ENCODE results near the gene NYNRIN. TPM values are rescaled to one million over a fixed set of nuclear protein-coding genes. Genes with fewer than 3 reads are reported as not detected.

NYNRIN gene
- total RNA-seq, 1 donor from 2014 or later: 15.5 TPM

DNA sequence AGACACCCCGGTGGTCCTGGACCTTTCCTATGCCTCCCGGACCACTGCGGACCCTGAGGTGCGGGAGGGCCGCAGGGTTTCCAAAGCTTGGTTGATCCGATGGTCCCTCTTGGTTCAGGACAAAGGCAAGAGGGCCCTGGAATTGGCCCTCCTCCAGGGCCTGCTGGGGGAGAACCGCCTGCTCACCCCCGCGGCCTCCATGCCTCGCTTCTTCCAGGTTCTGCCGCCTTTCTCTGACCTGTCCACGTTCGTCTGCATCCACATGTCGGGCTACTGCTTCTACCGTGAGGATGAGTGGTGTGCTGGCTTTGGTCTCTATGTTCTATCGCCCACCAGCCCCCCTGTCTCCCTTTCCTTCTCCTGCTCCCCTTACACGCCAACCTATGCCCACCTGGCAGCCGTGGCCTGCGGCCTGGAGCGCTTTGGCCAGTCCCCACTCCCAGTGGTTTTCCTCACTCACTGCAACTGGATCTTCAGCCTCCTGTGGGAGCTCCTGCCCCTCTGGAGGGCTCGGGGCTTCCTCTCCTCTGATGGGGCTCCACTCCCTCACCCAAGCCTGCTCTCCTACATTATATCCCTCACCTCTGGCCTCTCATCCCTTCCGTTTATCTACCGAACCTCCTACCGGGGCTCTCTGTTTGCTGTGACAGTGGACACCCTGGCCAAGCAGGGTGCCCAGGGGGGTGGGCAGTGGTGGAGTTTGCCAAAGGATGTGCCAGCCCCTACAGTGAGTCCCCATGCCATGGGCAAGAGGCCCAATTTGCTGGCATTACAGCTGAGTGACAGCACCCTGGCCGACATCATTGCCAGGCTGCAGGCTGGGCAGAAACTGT, 16.8 kb downstream of the NYNRIN start:
- Histone ChIP-seq H4K20me1 (ENCODE audit: low read depth) (peaks cover 8% of the 10 kb centered on the region), H3K27me3 (peaks cover 18% of the 10 kb centered on the region), H3K79me2 (ENCODE audit: low read depth) (no peaks in the 10 kb centered on the region), H3K4me1 (no peaks in the 10 kb centered on the region), H3F3A (ENCODE audit: low read depth) (no peaks in the 10 kb centered on the region), H3K27ac (no peak overlapping the region), H3K36me3 (no peaks in the 10 kb centered on the region), H3K4me2 (no peak overlapping the region), H3K9me3 (ENCODE audit: low read depth) (no peaks in the 10 kb centered on the region), H2AFZ (replicated peaks) (no peak overlapping the region), H3K4me3 (no peak overlapping the region), H3K9ac (no peak overlapping the region)
- Mint-ChIP-seq H3K4me1 (peaks cover 3% of the 10 kb centered on the region), H3K4me3 (no peak overlapping the region), H3K27me3 (ENCODE audit: insufficient read depth, low read depth) (peaks cover 7% of the 10 kb centered on the region), H3K9me3 (no peaks in the 10 kb centered on the region), H3K27ac (no peak overlapping the region), H3K36me3 (peaks cover 6% of the 10 kb centered on the region)
- TF ChIP-seq EZH2phosphoT487 (IDR thresholded peaks at IDR 0.05): no peak
- no peak for TF ChIP-seq EZH2 (IDR thresholded peaks at IDR 0.05)
- TF ChIP-seq, protein P1, sequence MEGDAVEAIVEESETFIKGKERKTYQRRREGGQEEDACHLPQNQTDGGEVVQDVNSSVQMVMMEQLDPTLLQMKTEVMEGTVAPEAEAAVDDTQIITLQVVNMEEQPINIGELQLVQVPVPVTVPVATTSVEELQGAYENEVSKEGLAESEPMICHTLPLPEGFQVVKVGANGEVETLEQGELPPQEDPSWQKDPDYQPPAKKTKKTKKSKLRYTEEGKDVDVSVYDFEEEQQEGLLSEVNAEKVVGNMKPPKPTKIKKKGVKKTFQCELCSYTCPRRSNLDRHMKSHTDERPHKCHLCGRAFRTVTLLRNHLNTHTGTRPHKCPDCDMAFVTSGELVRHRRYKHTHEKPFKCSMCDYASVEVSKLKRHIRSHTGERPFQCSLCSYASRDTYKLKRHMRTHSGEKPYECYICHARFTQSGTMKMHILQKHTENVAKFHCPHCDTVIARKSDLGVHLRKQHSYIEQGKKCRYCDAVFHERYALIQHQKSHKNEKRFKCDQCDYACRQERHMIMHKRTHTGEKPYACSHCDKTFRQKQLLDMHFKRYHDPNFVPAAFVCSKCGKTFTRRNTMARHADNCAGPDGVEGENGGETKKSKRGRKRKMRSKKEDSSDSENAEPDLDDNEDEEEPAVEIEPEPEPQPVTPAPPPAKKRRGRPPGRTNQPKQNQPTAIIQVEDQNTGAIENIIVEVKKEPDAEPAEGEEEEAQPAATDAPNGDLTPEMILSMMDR (IDR thresholded peaks at IDR 0.05): no peak
- no peak for DNase-seq (ENCODE audit: low spot score)

DNA sequence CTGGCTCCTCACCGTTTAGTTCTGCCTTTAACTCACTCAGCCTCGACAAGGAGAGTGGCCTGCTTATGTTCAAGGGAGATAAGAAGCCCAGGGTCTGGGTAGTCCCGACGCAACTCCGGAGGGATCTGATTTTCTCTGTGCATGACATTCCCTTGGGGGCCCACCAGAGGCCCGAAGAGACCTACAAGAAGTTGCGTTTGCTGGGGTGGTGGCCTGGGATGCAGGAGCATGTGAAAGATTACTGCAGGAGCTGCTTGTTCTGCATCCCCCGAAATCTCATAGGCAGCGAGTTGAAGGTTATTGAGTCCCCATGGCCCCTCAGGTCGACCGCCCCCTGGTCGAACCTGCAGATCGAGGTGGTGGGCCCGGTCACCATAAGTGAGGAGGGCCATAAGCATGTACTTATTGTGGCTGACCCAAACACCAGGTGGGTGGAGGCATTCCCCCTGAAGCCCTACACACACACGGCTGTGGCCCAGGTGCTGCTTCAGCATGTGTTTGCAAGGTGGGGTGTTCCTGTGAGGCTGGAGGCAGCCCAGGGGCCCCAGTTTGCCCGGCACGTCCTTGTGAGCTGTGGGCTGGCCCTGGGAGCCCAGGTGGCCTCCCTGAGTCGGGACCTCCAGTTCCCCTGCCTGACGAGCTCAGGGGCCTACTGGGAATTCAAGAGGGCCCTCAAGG, 17.6 kb downstream of the NYNRIN start:
- Histone ChIP-seq H3K4me1 (no peaks in the 10 kb centered on the region), H3K9me3 (ENCODE audit: low read depth) (no peaks in the 10 kb centered on the region), H3K27me3 (peaks cover 24% of the 10 kb centered on the region), H4K20me1 (ENCODE audit: low read depth) (peaks cover 8% of the 10 kb centered on the region), H3K4me2 (no peak overlapping the region), H3K27ac (no peak overlapping the region), H3K36me3 (no peaks in the 10 kb centered on the region), H3K79me2 (ENCODE audit: low read depth) (no peaks in the 10 kb centered on the region), H3K4me3 (no peak overlapping the region), H2AFZ (replicated peaks) (no peak overlapping the region), H3F3A (ENCODE audit: low read depth) (no peaks in the 10 kb centered on the region), H3K9ac (no peak overlapping the region)
- H3K4me3 Mint-ChIP-seq: no peak overlapping the region
- no peak for TF ChIP-seq EZH2phosphoT487 (IDR thresholded peaks at IDR 0.05)
- TF ChIP-seq, protein P1 (IDR thresholded peaks at IDR 0.05): no peak
- no peak for TF ChIP-seq EZH2 (IDR thresholded peaks at IDR 0.05)
- H3K36me3 Mint-ChIP-seq: peaks cover 5% of the 10 kb centered on the region
- peaks cover 3% of the 10 kb centered on the region for H3K4me1 Mint-ChIP-seq
- H3K27ac Mint-ChIP-seq: peak overlapping the region; percentile 81
- peaks cover 5% of the 10 kb centered on the region for H3K27me3 Mint-ChIP-seq (ENCODE audit: insufficient read depth, low read depth)
- no peaks in the 10 kb centered on the region for H3K9me3 Mint-ChIP-seq
- DNase-seq (ENCODE audit: low spot score): no peak

DNA sequence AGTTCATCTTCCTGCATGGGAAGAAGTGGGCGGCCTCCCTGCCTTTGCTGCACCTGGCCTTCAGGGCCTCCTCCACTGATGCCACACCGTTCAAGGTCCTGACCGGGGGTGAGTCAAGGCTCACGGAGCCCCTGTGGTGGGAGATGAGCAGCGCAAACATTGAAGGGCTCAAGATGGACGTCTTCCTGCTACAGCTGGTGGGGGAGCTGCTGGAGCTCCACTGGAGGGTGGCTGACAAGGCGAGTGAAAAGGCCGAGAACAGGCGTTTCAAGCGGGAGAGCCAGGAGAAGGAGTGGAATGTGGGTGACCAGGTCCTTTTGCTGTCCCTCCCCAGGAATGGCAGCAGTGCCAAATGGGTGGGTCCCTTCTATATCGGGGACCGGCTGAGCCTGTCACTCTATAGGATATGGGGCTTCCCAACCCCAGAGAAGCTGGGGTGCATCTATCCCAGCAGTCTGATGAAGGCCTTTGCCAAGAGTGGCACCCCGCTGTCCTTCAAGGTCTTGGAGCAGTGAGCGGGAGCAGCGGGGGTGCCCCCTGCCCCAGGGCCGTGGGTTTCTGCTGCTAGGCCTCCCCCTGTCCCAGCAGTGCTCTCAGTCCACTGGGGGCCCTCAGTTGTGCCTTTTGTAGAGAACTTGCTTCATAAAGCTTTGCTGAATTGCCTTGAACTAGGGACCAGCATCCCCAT, 18.3 kb downstream of the NYNRIN start:
- no peaks in the 10 kb centered on the region for H3K9me3 ChIP-seq (ENCODE audit: low read depth)
- H3K27me3 ChIP-seq: peaks cover 29% of the 10 kb centered on the region
- Mint-ChIP-seq H3K9me3 (no peaks in the 10 kb centered on the region), H3K27me3 (ENCODE audit: insufficient read depth, low read depth) (peaks cover 5% of the 10 kb centered on the region), H3K4me1 (peaks cover 3% of the 10 kb centered on the region), H3K27ac (peak overlapping the region; percentile 76), H3K36me3 (peaks cover 5% of the 10 kb centered on the region), H3K4me3 (peak overlapping the region; percentile 69)
- no peaks in the 10 kb centered on the region for H3F3A ChIP-seq (ENCODE audit: low read depth)
- TF ChIP-seq EZH2phosphoT487 (IDR thresholded peaks at IDR 0.05) (no peak), EZH2 (IDR thresholded peaks at IDR 0.05) (no peak)
- TF ChIP-seq, protein P1 (IDR thresholded peaks at IDR 0.05): no peak
- no peak overlapping the region for H3K4me2 ChIP-seq
- H4K20me1 ChIP-seq (ENCODE audit: low read depth): peaks cover 8% of the 10 kb centered on the region
- no peak overlapping the region for H3K9ac ChIP-seq
- H3K4me1 ChIP-seq: no peaks in the 10 kb centered on the region
- H3K4me3 ChIP-seq: no peak overlapping the region
- no peak for DNase-seq (ENCODE audit: low spot score)
- no peak overlapping the region for H2AFZ ChIP-seq (replicated peaks)
- H3K27ac ChIP-seq: no peak overlapping the region
- no peaks in the 10 kb centered on the region for H3K79me2 ChIP-seq (ENCODE audit: low read depth)
- H3K36me3 ChIP-seq: no peaks in the 10 kb centered on the region
